Stimulated activated naive CD8-positive, alpha-beta T cell treated with anti-CD3 and anti-CD28 coated beads, Interleukin-15, Interleukin-2, amounts not matched to agents 100 ng/mL and 50 ng/mL, for 24 hours (primary cell): ENCODE results near the gene PNMA8C.

Experiments
- H3K27ac Mint-ChIP-seq: one replicate; pipeline ENCODE4 v1.8.0; 2021; ENCODE audit warnings: mild to moderate bottlenecking, mixed read lengths
- H3K27me3 Mint-ChIP-seq: one replicate; pipeline ENCODE4 v1.8.0; 2021; ENCODE audit warnings: mixed read lengths
- H3K36me3 Mint-ChIP-seq: one replicate; pipeline ENCODE4 v1.8.0; 2021; ENCODE audit warnings: low read depth, mixed read lengths
- H3K4me1 Mint-ChIP-seq: one replicate; pipeline ENCODE4 v1.8.0; 2021; ENCODE audit warnings: low read depth, mixed read lengths
- H3K4me3 Mint-ChIP-seq: one replicate; pipeline ENCODE4 v1.8.0; 2021; ENCODE audit warnings: mild to moderate bottlenecking, mixed read lengths
- H3K9me3 Mint-ChIP-seq: one replicate; pipeline ENCODE4 v1.8.0; 2021; ENCODE audit warnings: mixed read lengths

Gene PNMA8C

DNA sequence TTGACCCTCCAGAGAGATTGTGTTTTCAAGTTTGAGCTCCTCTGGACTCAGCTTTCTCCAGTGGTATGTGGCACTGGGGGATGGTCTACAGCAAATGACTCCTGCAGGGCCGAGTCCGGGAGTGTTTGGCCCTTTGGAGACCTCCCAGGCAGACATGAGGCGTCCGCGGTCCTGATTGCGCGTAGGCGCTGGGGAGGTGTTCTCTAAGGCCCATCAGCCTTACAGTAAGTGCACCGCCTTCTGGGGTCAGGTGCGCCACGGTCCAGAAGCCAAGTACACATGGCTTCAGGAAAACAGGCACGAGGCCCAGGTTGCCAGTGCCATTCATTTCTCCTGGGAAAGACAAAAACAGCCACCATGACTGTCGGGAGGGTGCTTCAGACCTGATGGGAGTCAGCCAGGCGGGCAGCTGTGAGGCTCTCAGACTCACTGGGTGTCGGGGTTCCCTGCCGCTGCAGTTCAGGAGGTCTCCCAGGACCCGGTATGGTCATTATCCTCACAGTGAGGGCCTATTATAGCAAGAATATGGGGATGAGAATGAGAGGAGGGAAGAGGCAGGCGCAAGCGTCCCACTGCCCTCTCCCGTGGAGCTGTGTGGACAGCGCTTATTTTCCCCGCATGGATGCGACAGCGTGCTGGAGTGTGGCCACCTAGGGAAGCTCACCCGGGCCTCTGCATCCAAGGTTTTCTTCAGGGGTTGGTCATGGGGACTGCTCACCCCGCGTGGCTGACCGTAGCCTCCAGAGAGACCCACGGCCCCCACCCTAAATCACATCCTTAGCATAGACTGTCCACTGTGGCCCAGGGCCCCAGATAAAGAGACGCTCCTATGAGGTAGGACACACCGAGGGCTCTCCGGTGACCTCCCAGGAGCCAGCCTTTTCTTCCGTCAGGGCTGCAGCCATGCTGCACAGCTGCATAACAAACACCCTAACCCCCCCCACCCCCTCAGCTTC, 37.2 kb downstream of the PNMA8C start:
- Mint-ChIP-seq H3K36me3 (peaks cover 45% of the 10 kb centered on the region), H3K4me3 (no peak overlapping the region), H3K27me3 (no peaks in the 10 kb centered on the region), H3K9me3 (no peaks in the 10 kb centered on the region), H3K4me1 (peaks cover 10% of the 10 kb centered on the region), H3K27ac (no peak overlapping the region)

- no peaks in the 10 kb centered on the region for H3K9me3 Mint-ChIP-seq
- peaks cover 49% of the 10 kb centered on the region for H3K36me3 Mint-ChIP-seq
- H3K27ac Mint-ChIP-seq, result no peak overlapping the region
Observed at GRCh38 chr19:46390866-46391265, 37.9 kb downstream of the PNMA8C start.

DNA sequence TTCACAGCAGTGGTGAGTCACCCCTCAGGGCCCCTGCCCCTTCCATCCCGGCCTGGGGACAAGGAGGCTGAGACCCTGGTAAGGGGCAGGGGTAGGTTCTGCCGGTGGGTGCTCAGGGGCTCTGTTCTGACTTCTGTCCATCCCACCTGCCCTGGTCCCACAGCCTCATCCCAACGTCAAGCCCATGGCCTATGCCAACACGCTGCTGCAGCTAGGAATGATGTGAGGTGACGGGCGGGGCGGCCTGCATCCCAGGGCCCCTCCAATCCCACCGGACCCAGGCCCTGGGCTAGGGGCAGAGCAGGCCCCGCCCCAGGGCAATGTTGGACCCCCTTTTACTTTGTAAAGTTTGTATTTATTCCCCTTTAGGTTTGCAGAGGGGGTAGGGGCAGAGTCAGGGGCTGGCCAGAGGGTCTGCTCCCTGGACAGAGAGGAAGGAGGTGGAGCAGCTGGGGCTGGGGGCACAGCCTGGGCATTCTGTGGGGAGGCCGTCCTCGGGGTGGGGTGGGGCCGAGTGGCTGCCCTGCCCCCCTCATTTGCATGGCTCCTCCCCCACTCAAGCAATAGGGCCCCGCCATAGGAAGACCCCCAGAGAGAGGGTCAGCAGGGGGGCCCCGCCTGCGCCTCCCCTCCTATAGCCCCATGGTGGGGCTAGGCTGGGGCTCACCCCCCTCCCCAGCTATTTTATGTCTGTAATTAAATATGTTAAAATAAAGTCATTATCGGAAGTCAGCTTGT, 38.4 kb downstream of the PNMA8C start:
- H3K27me3 Mint-ChIP-seq, result no peaks in the 10 kb centered on the region
- H3K4me3 Mint-ChIP-seq, result no peak overlapping the region
- H3K27ac Mint-ChIP-seq, result no peak overlapping the region
- H3K4me1 Mint-ChIP-seq, result peaks cover 7% of the 10 kb centered on the region
- H3K9me3 Mint-ChIP-seq, result no peaks in the 10 kb centered on the region
- peaks cover 51% of the 10 kb centered on the region for H3K36me3 Mint-ChIP-seq

More at GRCh38 chr19:46390866-46391265, 37.9 kb downstream of the PNMA8C start:
- Mint-ChIP-seq H3K4me1 (peaks cover 10% of the 10 kb centered on the region), H3K27me3 (no peaks in the 10 kb centered on the region), H3K4me3 (no peak overlapping the region)

DNA sequence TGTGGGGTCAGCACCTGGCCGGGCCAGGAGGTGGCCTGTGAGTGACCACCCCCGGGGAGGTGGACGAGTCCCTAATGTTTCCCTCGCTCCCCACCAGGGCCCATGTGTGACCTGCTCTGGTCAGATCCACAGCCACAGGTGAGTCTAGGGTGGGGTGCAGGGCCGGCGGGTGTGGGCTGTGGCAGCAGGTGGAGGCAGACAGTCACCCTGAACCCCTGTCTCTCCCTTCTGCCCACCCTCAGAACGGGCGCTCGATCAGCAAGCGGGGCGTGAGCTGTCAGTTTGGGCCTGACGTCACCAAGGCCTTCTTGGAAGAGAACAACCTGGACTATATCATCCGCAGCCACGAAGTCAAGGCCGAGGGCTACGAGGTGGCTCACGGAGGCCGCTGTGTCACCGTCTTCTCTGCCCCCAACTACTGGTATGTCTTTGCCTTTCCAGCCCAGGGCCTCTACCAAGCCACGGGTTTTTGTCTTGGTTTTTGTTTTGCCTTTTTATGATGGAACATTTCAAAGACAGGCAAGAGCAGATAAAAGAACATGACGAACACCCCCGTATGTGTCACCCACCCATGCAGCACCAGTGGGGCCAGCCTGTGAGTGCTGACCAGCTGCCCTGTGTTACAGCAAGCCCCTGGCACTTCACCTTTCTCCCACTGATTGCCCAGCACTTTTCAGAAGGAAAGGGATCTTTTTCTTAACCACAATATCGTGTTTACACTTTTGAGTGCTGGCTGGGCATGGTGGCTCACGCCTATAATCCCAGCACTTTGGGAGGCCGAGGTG, 40.2 kb downstream of the PNMA8C start:
- Mint-ChIP-seq H3K9me3 (no peaks in the 10 kb centered on the region), H3K27me3 (no peaks in the 10 kb centered on the region), H3K4me1 (peaks cover 4% of the 10 kb centered on the region), H3K4me3 (no peak overlapping the region), H3K27ac (no peak overlapping the region), H3K36me3 (peaks cover 67% of the 10 kb centered on the region)

GRCh38 chr19:46387713-46388130, 41.0 kb downstream of the PNMA8C start:
- Mint-ChIP-seq H3K4me3 (no peak overlapping the region), H3K4me1 (peaks cover 3% of the 10 kb centered on the region), H3K27ac (no peak overlapping the region), H3K27me3 (no peaks in the 10 kb centered on the region), H3K36me3 (peaks cover 69% of the 10 kb centered on the region), H3K9me3 (no peaks in the 10 kb centered on the region)

DNA sequence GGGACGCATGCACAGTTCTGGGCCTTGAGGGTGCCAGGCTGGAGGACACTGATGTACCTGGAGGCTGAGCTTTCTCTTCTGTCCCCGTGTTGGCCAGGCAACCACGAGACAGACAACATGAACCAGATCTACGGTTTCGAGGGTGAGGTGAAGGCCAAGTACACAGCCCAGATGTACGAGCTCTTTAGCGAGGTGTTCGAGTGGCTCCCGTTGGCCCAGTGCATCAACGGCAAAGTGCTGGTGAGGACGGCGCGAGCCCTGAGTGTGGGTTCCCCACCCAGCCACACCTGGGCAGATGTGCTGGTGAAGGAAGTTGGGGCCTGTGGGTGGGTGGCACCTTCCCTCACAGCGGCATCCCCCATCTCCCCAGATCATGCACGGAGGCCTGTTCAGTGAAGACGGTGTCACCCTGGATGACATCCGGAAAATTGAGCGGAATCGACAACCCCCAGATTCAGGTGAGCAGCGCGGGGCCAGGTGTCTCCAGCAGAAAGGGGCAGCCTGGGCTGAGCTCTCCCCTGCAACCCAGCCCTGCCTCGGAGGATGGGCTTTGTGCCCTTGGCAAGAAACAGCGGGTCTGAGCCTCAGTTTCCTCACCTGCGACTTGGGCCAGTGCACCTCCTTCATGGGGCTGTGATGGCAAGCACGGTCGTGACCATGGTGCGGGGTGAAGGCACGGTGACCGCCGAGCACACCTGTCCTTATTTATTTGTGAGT, 41.6 kb downstream of the PNMA8C start:
- H3K9me3 Mint-ChIP-seq, result no peaks in the 10 kb centered on the region
- H3K27me3 Mint-ChIP-seq, result no peaks in the 10 kb centered on the region

GRCh38 chr19:46386151-46386550, 42.6 kb downstream of the PNMA8C start:
- no peak overlapping the region for H3K27ac Mint-ChIP-seq
- no peaks in the 10 kb centered on the region for H3K9me3 Mint-ChIP-seq
- H3K27me3 Mint-ChIP-seq, result no peaks in the 10 kb centered on the region
- peaks cover 68% of the 10 kb centered on the region for H3K36me3 Mint-ChIP-seq
- no peaks in the 10 kb centered on the region for H3K4me1 Mint-ChIP-seq
- H3K4me3 Mint-ChIP-seq, result no peak overlapping the region

More for the DNA sequence above, 41.6 kb downstream of the PNMA8C start:
- Mint-ChIP-seq H3K4me3 (no peak overlapping the region), H3K36me3 (peaks cover 70% of the 10 kb centered on the region), H3K4me1 (no peaks in the 10 kb centered on the region), H3K27ac (no peak overlapping the region)

DNA sequence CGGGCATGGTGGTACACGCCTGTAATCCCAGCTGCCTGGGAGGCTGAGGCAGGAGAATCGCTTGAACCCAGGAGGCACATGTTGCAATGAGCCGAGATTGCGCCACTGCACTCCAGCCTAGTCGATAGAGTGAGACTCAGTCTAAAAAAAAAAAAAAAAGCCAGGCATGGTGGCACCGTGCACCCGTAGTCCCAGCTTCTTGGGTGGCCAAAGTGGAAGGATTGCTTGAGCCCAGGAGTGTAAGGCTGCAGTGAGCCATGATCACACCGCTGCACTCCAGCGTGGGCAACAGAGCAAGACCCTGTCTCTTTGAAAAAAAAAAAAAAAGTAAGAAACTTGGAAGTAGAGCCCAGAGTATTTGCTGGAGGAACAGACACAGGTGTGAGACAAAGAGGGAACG, 43.1 kb downstream of the PNMA8C start:
- Mint-ChIP-seq H3K36me3 (peaks cover 71% of the 10 kb centered on the region), H3K9me3 (no peaks in the 10 kb centered on the region), H3K4me3 (no peak overlapping the region), H3K27ac (no peak overlapping the region), H3K27me3 (no peaks in the 10 kb centered on the region), H3K4me1 (no peaks in the 10 kb centered on the region)

- Mint-ChIP-seq H3K9me3 (no peaks in the 10 kb centered on the region), H3K27ac (no peak overlapping the region), H3K27me3 (no peaks in the 10 kb centered on the region), H3K4me1 (no peaks in the 10 kb centered on the region), H3K4me3 (no peak overlapping the region), H3K36me3 (peaks cover 74% of the 10 kb centered on the region)
Observed at GRCh38 chr19:46384396-46384795, 44.3 kb downstream of the PNMA8C start.

DNA sequence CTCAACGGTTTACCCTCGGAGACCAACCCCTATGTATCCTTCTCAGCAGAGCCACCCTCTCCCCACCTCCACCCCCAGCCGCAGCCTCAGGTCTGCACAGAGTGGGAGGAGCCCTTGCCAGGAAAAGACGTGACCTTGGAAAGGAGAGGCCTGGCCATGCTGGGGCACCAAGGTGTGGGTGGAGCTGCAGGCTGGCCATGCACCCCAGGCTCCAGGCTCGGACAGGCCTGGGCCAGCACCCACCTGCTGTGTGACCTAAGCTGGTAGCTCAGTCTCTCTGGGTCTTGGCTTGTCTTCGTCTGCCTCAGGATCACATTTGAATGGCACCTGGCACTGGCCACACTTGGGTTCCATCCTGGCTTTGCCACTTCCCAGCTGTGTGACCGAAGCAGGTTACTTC, 44.9 kb downstream of the PNMA8C start:
- H3K4me3 Mint-ChIP-seq, result no peak overlapping the region
- H3K27ac Mint-ChIP-seq, result no peak overlapping the region
- no peaks in the 10 kb centered on the region for H3K27me3 Mint-ChIP-seq
- peaks cover 73% of the 10 kb centered on the region for H3K36me3 Mint-ChIP-seq
- H3K4me1 Mint-ChIP-seq, result no peaks in the 10 kb centered on the region
- H3K9me3 Mint-ChIP-seq, result no peaks in the 10 kb centered on the region

DNA sequence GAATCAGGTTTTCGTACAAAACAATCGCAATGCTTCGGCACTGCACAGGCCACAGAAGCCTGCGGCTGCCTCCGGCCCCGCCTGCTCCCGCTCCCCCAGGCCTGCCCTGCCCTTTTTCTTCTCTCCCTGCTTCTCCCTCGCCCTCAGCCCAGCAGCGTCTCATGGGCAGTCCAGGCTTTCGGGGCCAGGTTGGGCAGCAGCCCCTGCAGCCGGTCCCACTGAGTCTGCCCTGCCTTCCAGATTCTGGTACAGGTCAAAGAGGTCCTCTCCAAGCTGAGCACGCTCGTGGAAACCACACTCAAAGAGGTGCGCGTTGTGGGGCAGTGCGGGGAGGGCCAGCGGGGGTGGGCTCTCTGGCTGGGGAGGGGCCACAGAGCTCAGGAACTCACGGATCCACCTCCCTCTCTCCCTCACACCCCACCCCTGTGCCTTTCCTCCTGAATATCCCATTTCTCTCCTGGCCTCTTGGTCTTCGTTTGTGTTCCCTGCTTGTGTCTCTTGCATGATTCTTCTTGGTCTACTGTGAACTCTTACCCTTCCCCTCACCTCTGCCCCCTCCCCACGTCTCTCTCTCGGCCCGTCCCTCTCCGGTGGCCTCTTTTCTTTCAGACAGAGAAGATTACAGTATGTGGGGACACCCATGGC, 45.4 kb downstream of the PNMA8C start:
- Mint-ChIP-seq H3K27ac (no peak overlapping the region), H3K9me3 (no peaks in the 10 kb centered on the region), H3K4me1 (no peaks in the 10 kb centered on the region), H3K36me3 (peaks cover 73% of the 10 kb centered on the region), H3K4me3 (no peak overlapping the region), H3K27me3 (no peaks in the 10 kb centered on the region)

DNA sequence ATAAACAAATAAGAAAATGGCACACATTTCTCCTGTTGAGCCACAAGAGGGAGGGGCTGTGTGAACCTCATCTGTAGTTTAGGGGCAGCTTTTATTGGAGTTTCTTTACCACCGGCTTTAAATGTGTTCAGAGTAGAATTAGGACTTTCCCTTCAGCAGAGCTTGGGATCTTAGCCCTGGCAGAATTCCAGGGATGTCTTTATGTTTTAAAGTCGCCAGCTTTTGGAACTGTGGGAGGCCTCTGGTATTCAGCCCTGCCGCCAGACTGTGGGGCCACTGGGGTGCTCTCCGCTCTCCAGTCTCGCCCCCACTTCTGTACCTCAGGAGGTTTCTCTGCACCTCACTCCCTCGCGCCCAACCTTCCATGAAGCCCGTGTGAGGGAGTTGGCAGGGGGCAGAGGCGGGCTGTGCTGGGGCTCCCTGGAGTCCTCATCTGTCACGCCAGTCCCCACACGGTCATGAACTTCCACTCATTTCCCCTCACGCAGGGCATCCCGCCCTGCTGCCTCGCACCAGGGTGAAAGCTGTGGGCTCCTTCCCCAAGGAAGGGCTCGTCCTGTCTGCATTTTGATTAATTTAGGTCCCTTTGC, 46.9 kb downstream of the PNMA8C start:
- no peak overlapping the region for H3K27ac Mint-ChIP-seq
- no peaks in the 10 kb centered on the region for H3K27me3 Mint-ChIP-seq
- no peaks in the 10 kb centered on the region for H3K4me1 Mint-ChIP-seq
- peaks cover 74% of the 10 kb centered on the region for H3K36me3 Mint-ChIP-seq
- H3K9me3 Mint-ChIP-seq, result no peaks in the 10 kb centered on the region
- H3K4me3 Mint-ChIP-seq, result no peak overlapping the region

DNA sequence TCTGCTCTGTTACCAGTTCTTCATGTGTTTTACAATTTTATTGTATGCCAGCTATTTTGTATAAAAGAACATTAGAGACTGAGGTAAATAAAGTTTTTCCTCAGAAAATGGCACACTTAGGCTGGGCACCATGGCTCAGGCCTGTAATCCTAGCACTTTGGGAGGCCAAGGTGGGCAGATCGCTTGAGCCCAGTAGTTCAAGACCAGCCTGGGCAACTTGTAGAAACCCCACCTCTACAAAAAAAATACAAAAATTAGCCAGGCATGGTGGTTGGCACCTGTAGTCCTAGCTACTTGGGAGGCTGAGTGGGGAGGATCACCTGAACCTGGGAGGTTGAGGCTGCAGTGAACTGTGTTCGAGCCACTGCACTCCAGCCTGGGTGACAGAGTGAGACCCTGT, 47.4 kb downstream of the PNMA8C start:
- Mint-ChIP-seq H3K4me3 (no peak overlapping the region), H3K36me3 (peaks cover 77% of the 10 kb centered on the region), H3K27ac (no peak overlapping the region), H3K9me3 (no peaks in the 10 kb centered on the region), H3K27me3 (no peaks in the 10 kb centered on the region), H3K4me1 (no peaks in the 10 kb centered on the region)
